Fibroblast of lung (primary cell): ENCODE data around the gene APCDD1L. TPM values are rescaled to one million over a fixed set of nuclear protein-coding genes. Genes with fewer than 3 reads are reported as not detected.

Source experiments
- DNase-seq, 2 donors: peaks; one replicate each; pipeline versions ENCODE4 v3.0.0 to v3.0.0-alpha.2; 2010; ENCODE audit warnings: low read depth in 2 of 2
- H2AFZ ChIP-seq: 2 replicates; pipeline ENCODE4 v1.5.1; 2012; ENCODE audit warnings: low read length, control low read depth, inconsistent platforms
- H3K27ac ChIP-seq: 2 replicates; pipeline ENCODE4 v1.5.1; 2011; ENCODE audit warnings: low read length, control low read depth; ENCODE audit not compliant: insufficient read depth
- H3K27me3 ChIP-seq: 2 replicates; pipeline ENCODE4 v1.5.1; 2011; ENCODE audit warnings: mild to moderate bottlenecking, low read length; ENCODE audit not compliant: control insufficient read depth, insufficient read depth
- H3K36me3 ChIP-seq: 2 replicates; pipeline ENCODE4 v1.5.1; 2011; ENCODE audit warnings: low read length; ENCODE audit not compliant: control insufficient read depth, insufficient read depth
- H3K4me1 ChIP-seq: 2 replicates; pipeline ENCODE4 v1.5.1; 2011; ENCODE audit warnings: low read length; ENCODE audit not compliant: control insufficient read depth, insufficient read depth; ENCODE audit errors: extremely low read depth
- H3K4me2 ChIP-seq: 2 replicates; pipeline ENCODE4 v1.5.1; 2011; ENCODE audit warnings: low read length, control low read depth; ENCODE audit not compliant: insufficient read depth; ENCODE audit errors: extremely low read depth
- H3K4me3 ChIP-seq, 4 experiments: fragments of 200-600 bp in 1 of 4; sonication (generic) in 1 of 4; replicated peaks in 1 of 4; 2 replicates each; pipeline ENCODE4 v1.5.1; 2011 to 2016; ENCODE audit warnings: low read length in 4 of 4, low read depth in 3 of 4, mild to moderate bottlenecking in 3 of 4, control low read depth in 2 of 4, inconsistent platforms in 1 of 4, mixed read lengths in 1 of 4; ENCODE audit not compliant: insufficient read depth in 1 of 4; ENCODE audit errors: control extremely low read depth in 1 of 4
- H3K79me2 ChIP-seq: 2 replicates; pipeline ENCODE4 v1.5.1; 2012; ENCODE audit warnings: mild to moderate bottlenecking, low read length, inconsistent platforms; ENCODE audit not compliant: control insufficient read depth, insufficient read depth
- H3K9ac ChIP-seq: 2 replicates; pipeline ENCODE4 v1.5.1; 2011; ENCODE audit warnings: mild to moderate bottlenecking, low read length, control low read depth; ENCODE audit not compliant: insufficient read depth
- H3K9me3 ChIP-seq: 2 replicates; pipeline ENCODE4 v1.5.1; 2012; ENCODE audit warnings: low read depth, low read length; ENCODE audit not compliant: control insufficient read depth, insufficient read depth
- H4K20me1 ChIP-seq: 2 replicates; pipeline ENCODE4 v1.5.1; 2011; ENCODE audit warnings: low read length; ENCODE audit not compliant: control insufficient read depth, insufficient read depth; ENCODE audit errors: extremely low read depth
- EZH2 ChIP-seq: IDR thresholded peaks from 2 replicates; pipeline ENCODE4 v1.5.1; 2012; ENCODE audit warnings: low read length, control low read depth, mild to moderate bottlenecking; ENCODE audit errors: missing control alignments
- polyA plus RNA-seq, 2 donors: library from polyadenylated mRNA; depleted of rRNA in 1 of 2; stranded (reverse) in 1 of 2; unstranded in 1 of 2; fragments of >200 nt; gene quantifications; 2 replicates each; pipeline ENCODE4 v1.2.1, GENCODE V29; 2011 to 2012; ENCODE audit warnings: missing spikeins in 1 of 2
- total RNA-seq: library from RNA; depleted of rRNA; stranded (reverse); fragments of >200 nt; gene quantifications from 2 replicates; pipeline ENCODE4 v1.2.1, GENCODE V29; 2014
- TF ChIP-seq, protein P1 (sequence below), 2 donors: IDR thresholded peaks in 1 of 2; conservative IDR thresholded peaks in 1 of 2; 1 replicate in 1 of 2; 2 replicates in 1 of 2; pipeline ENCODE4 v1.5.1; 2011 to 2012; ENCODE audit warnings: low read length in 2 of 2, control low read depth in 1 of 2, inconsistent platforms in 1 of 2, low read depth in 1 of 2, mild to moderate bottlenecking in 1 of 2

APCDD1L gene
- total and polyA plus RNA-seq, 2 donors (not counting 1 experiment from before 2014, with no cell fraction given) = 0.18 to 0.99 TPM

DNA sequence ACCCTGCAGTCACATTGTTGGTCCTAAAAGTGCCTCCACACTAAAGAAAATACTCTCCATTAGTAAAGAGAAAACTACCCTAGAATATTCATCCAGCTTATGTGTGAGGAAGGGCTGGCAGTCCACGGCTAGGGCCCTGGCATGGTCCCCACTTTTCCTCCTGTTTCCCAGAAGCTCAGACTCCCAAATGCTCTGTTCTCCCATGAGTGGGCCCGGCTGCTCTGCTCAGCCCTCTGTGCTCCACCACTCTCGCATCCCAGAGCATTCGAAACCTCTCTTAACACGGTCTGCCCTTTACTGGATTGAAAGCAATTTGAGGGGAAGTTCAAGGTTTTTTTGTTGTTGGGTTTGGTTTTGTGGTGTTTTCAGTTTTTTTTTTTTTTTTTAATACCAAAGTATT, 61.8 kb downstream of the APCDD1L start:
- no peak for DNase-seq
- no peak overlapping the region for H3K4me2 ChIP-seq
- H3K27me3 ChIP-seq = no peaks in the 10 kb centered on the region
- H2AFZ ChIP-seq = no peak overlapping the region
- H3K36me3 ChIP-seq = peaks cover 3% of the 10 kb centered on the region
- no peaks in the 10 kb centered on the region for H3K9me3 ChIP-seq
- no peaks in the 10 kb centered on the region for H3K79me2 ChIP-seq
- no peak overlapping the region for H3K27ac ChIP-seq
- TF ChIP-seq, protein P1, sequence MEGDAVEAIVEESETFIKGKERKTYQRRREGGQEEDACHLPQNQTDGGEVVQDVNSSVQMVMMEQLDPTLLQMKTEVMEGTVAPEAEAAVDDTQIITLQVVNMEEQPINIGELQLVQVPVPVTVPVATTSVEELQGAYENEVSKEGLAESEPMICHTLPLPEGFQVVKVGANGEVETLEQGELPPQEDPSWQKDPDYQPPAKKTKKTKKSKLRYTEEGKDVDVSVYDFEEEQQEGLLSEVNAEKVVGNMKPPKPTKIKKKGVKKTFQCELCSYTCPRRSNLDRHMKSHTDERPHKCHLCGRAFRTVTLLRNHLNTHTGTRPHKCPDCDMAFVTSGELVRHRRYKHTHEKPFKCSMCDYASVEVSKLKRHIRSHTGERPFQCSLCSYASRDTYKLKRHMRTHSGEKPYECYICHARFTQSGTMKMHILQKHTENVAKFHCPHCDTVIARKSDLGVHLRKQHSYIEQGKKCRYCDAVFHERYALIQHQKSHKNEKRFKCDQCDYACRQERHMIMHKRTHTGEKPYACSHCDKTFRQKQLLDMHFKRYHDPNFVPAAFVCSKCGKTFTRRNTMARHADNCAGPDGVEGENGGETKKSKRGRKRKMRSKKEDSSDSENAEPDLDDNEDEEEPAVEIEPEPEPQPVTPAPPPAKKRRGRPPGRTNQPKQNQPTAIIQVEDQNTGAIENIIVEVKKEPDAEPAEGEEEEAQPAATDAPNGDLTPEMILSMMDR (conservative IDR thresholded peaks at IDR 0.05 in 1 of 2, IDR thresholded peaks at IDR 0.05 in 1 of 2; ENCODE audit: low read depth in 1 of 2, low read length in 2 of 2) = no peak
- TF ChIP-seq EZH2 = no peak
- no peak overlapping the region for H3K4me3 ChIP-seq
- no peaks in the 10 kb centered on the region for H3K4me1 ChIP-seq
- no peak overlapping the region for H3K9ac ChIP-seq
- no peaks in the 10 kb centered on the region for H4K20me1 ChIP-seq

DNA sequence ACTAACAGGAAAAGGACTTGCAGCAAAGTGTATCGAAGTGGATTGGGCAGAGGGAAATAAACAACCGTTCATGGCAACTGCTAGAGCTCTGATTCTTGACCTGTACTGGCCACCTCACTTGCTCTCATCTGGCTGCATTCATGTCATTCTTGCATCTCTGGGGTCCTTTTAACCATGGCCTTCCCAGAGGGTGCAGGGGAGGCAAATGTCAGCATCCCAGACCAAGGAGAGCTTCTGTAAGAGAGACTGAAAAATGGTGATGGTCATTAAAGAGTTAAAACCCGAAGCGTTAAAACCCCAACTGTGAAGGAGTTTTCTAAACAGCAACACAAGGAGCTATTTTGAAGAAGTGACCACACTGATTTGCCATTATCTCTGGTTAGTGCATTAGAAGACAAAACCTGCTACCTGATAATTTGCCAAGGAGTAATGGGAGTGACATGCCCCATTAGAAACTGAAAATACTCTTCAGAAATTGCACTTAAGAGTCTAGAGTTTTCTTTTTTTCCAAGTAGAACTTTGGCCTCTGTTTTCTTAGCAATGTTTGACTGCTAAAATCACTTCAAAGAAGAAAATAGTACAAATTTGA, 62.4 kb downstream of the APCDD1L start:
- Histone ChIP-seq H3K9ac (no peak overlapping the region), H3K79me2 (no peaks in the 10 kb centered on the region), H3K4me2 (no peak overlapping the region), H4K20me1 (no peaks in the 10 kb centered on the region), H3K36me3 (peaks cover 4% of the 10 kb centered on the region), H3K4me1 (no peaks in the 10 kb centered on the region), H3K27me3 (no peaks in the 10 kb centered on the region), H2AFZ (no peak overlapping the region), H3K27ac (no peak overlapping the region), H3K4me3 (no peak overlapping the region), H3K9me3 (no peaks in the 10 kb centered on the region)
- TF ChIP-seq, protein P1 (conservative IDR thresholded peaks at IDR 0.05 in 1 of 2, IDR thresholded peaks at IDR 0.05 in 1 of 2; ENCODE audit: low read depth in 1 of 2, low read length in 2 of 2) = no peak
- no peak for TF ChIP-seq EZH2
- no peak for DNase-seq

DNA sequence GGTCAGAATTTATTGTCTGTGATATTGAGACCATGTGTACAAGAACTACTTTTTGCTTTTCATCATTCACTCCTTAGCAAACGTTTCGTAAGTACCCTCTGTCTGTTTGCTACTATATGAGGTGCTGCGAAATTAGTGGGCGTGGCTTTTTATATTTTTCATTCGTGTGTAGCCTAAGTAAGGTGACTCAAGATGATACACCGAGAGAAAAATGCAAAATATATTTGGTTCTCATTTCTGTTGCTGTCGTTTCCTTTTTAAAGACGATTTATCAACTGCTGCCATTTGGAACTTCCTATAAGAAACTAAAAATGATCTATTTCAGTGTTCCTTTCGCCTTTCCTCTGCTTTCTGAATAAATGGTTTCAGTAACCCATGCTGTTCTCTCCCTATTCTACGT, 64.9 kb downstream of the APCDD1L start:
- H2AFZ ChIP-seq = no peak overlapping the region
- no peaks in the 10 kb centered on the region for H4K20me1 ChIP-seq
- no peaks in the 10 kb centered on the region for H3K9me3 ChIP-seq
- no peaks in the 10 kb centered on the region for H3K27me3 ChIP-seq
- H3K79me2 ChIP-seq = no peaks in the 10 kb centered on the region
- no peak overlapping the region for H3K4me3 ChIP-seq
- H3K9ac ChIP-seq = no peak overlapping the region
- DNase-seq = no peak
- no peak overlapping the region for H3K27ac ChIP-seq
- H3K4me2 ChIP-seq = no peak overlapping the region
- peaks cover 4% of the 10 kb centered on the region for H3K36me3 ChIP-seq
- H3K4me1 ChIP-seq = no peaks in the 10 kb centered on the region
- TF ChIP-seq, protein P1 (conservative IDR thresholded peaks at IDR 0.05 in 1 of 2, IDR thresholded peaks at IDR 0.05 in 1 of 2; ENCODE audit: low read depth in 1 of 2, low read length in 2 of 2) = no peak
- no peak for TF ChIP-seq EZH2
